C1 segment of cervical spinal cord (tissue), 14 donors: ENCODE data around the gene SCYGR1.
"Not testable (repeated sequence)": the region's sequence is repeated elsewhere in the genome, so short reads cannot be mapped to it uniquely, and the experiment has no call there.

Experiments used
- DNase-seq, 14 donors: peaks; one replicate each; lab custom pipeline; 2025; lab: John Stamatoyannopoulos, UW

SCYGR1 gene, protein sequence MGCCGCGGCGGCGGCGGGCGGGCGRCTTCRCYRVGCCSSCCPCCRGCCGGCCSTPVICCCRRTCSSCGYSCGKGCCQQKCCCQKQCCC

DNA sequence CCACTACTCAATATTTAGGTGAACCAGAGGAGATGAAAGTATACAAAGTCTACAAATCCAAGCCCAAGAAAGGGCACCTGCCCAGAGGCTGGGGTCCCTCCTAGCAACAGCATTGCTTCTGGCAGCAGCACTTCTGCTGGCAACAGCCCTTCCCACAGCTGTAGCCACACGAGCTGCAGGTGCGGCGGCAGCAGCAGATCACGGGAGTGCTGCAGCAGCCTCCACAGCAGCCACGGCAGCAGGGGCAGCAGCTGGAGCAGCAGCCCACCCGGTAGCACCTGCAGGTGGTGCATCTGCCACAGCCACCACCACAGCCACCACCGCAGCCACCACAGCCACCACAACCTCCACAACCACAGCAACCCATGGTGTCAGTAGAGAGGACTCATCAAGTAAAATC, at the start of gene SCYGR1:
Gene SCYGR1 (minus strand): TSS at position 367 of the 400 bp plus-strand sequence. CDS start 0 bp downstream, at position 367.
- not testable (repeated sequence) for DNase-seq

- no peak for DNase-seq
These were observed 48.9 kb upstream of the SCYGR1 start for GRCh38 chr2:227436436-227437174.

- DNase-seq, result no peak
These were observed 45.4 kb upstream of the SCYGR1 start for GRCh38 chr2:227433171-227433570.

GRCh38 chr2:227430639-227431038, 42.9 kb upstream of the SCYGR1 start:
- DNase-seq, result no peak

GRCh38 chr2:227428731-227429285, 41.1 kb upstream of the SCYGR1 start:
- DNase-seq, result no peak

- peak in 7 of 14 donors; percentile 2 to 35 (median 19) for DNase-seq
These were observed 36.1 kb upstream of the SCYGR1 start for GRCh38 chr2:227423656-227424499.

DNA sequence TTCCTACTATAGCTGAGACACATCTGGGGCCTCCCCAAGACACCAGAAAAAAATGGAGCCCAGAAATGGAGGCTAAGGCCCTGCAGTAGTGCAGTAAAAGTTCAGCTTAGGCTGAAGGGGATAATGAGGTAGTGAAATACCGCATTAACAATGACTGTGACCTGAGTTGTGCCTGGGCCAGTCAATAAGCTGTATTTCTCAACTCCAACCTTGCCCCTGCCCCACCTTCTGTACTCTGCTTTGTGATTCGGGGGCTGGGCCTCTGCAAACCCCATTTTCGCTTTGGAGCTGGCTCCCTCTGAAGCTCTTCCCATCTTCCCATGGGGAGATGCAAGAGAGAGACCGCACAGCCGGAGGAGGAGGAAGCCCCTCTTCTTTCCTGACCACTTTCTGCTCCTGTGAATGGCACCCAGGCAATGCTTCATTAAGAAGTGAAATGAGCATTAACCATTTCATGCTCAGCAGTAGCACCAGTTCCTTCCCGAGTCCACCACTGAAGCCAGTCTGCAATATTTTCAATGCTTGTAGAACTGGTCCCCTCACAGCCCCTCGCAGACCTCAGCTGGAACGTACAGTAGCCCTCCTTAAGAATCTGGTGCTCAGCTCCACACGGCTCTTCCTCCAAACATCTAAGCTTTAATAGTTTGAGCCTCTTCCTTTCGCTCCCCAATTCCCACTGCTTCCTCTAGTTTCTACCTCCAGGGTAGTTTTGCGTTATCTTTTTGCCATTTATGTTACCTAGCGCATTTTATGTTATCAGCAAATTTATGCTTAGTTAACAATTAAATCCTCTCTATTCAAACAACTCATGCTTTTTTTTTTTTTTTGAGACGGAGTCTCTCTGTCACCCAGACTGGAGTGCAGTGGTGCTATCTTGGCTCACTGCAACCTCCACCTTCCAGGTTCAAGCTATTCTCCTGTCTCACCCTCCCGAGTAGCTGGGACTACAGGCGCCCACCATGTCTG, 32.6 kb upstream of the SCYGR1 start:
- DNase-seq, result no peak

GRCh38 chr2:227416701-227417100, 29.0 kb upstream of the SCYGR1 start:
- DNase-seq, result no peak

DNA sequence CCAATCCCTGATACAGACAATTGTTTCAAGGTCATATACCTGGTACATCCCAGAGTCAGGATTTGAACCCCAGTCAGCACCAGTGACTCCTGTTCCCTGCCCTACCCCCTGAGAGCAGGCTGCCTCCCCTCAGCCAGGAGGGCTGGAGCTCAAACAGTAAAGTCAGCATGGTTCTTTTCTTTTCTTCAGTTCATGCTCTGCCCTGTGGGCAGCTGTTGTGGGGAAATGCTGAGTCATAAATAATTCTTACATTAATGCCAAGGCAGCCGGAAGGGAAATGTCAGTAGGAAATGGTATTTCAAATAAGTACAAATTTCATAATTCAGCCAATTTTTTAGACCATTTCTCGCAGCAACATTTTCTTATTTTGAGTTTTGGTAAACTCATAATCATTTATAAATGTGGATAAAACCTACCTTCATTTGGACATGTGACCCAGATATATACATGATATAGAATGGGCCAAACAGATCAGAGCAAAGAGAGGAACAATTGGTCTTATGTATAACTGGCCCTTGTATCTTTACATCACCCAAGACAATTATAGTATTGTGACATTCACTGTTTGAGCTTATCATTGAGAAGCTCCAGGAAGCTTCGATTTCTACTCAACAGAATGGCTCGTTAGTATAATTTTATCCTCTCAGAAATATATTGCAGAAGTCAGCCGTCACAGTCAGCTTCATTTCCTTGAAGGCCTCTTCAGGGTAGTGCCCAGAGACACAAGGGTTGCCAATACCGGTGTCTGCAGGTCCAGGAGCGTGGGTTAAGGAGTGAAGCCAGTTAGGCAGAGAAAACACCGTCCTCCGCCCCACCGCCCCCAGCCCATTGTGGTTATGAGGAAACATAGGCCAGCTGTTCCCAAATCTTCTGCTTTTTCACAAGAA, 28.0 kb upstream of the SCYGR1 start:
- DNase-seq, result peak in 1 of 14 donors; percentile 18

DNA sequence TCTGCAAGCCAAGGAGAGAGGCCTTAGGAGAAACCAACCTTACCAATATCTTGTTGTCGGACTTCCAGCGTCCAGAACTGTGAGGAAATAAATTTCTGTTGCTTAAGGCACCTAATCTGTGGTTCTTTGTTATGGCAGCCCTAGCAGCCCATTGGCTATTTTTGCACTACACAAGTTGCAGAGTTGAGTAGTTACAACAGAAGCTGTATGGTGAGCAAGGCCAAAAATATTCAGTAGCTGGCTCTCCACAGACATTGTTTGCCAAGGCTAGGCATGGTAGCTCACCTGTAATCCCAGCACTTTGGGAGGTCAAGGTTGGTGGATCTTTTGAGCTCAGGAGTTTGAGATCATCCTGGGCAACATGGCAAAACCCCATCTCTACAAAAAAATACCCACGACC, 27.1 kb upstream of the SCYGR1 start:
- DNase-seq, result no peak

- DNase-seq, result no peak
These were observed 25.6 kb upstream of the SCYGR1 start for GRCh38 chr2:227413371-227413770.

GRCh38 chr2:227412877-227413276, 25.1 kb upstream of the SCYGR1 start:
- no peak for DNase-seq

DNA sequence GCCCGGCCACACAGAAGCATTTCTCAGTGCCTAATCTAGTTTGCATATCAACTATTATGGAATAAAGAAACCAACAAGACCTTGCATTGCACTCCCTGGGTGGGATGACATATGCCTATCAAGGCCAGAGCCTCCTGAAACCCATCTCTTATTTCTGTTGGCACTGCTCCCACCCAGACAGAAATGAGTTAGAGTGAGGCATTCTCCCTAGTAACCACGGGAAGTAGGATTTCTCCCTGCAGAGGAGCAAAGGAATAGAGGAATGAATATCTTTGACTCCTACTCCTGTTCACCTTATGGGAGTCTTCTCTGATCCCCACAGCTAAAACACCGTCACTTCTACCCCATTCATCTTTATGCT, 24.2 kb upstream of the SCYGR1 start:
- no peak for DNase-seq

DNA sequence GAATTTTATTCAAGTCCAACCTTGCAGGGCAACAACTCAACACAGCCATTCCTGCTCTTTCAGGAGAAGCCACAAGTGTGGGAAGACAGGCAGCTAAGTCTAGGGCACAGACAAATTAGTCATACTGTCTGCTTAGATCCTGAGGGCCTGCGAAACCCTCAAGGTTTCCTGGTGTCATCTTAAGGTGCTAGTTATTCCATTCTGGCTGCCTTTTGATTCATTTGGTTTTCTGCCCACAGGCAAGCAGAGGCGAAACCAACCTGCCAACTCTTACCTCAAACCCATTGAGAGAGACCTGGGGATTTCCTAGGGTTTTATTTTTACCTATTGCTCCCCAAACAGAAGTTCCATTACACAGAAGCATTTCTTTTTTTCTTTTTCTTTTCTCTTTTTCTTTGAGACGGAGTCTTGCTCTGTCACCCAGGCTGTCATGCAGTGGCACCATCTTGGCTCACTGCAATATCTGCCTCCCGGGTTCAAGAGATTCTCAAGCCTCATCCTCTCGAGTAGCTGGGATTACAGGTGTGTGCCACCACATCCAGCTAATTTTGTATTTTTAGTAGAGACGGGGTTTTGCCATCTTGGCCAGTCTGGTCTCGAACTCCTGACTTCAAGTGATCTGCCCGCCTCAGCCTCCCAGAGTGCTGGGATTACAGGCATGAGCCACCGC, 23.7 kb upstream of the SCYGR1 start:
- DNase-seq, result no peak

- DNase-seq, result no peak
These were observed 22.4 kb upstream of the SCYGR1 start for GRCh38 chr2:227410191-227410590.

DNA sequence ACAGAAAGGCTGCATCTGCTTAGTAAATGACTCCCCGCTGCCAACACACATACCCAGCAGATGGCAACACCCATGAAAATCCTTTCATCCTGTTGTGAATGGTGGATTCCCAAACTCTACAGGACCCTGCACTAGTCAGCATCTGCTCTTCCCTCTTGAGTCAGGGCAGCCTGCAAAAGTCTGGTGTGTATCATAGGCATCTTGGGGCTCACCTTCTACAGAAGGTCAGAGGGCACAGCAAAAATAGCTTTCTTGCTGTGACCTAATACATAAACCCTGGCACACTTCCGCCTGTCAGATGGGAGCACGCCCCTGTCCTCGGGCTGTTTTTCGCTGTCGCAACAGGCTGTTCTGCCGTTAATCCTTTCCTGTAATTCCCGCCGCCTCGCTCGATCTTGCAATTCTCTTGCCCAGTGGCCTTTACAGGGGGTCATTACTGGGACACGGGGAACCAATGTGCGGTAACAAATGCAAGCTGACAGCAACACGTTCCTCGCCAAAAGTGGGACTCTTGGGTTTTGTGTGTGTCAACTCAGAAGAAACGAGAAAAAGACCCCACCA, 19.9 kb upstream of the SCYGR1 start:
- peak in 2 of 14 donors; percentile 12 to 74 for DNase-seq

DNA sequence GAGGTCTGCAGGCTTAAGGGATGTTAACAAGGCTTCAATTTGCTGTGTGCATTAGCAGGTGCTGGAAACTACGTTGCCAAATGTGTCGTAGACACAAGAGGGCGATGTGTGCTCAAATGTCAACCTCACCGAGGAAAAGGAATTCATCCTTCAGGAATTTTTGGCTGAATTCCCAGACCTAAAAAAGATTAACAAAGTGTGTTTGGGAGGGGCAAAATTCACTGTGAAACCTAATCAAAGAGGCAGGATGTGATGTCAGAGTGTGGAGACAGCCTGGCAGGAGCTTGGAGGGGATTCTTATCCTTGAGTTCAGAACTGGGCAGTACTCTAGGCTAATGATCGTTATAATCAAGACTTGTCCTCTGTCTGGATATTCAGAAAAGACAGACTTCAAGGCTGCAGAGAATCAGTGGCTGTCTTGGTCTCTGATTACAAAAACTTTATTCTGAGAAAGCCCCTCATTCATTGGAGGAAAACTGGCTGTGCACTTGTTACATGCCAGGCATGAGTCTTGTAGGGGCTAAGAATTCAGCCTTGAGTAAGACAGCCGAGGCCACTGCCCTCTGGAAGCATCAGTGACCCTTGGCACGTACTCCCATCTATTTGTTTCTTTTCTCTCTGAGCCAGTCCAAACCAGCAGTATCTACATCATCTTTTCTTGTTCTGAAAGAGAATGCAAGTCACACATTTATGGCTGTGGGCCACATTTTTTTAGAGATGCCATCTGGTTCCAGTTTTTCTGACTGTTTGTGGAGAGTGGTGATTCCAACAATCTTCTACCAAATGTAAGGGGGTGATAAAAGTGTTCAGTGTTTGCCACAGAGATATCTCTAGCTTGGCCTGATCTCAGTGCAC, 18.7 kb upstream of the SCYGR1 start:
- DNase-seq, result peak in 12 of 14 donors; percentile 17 to 84 (median 42)

DNA sequence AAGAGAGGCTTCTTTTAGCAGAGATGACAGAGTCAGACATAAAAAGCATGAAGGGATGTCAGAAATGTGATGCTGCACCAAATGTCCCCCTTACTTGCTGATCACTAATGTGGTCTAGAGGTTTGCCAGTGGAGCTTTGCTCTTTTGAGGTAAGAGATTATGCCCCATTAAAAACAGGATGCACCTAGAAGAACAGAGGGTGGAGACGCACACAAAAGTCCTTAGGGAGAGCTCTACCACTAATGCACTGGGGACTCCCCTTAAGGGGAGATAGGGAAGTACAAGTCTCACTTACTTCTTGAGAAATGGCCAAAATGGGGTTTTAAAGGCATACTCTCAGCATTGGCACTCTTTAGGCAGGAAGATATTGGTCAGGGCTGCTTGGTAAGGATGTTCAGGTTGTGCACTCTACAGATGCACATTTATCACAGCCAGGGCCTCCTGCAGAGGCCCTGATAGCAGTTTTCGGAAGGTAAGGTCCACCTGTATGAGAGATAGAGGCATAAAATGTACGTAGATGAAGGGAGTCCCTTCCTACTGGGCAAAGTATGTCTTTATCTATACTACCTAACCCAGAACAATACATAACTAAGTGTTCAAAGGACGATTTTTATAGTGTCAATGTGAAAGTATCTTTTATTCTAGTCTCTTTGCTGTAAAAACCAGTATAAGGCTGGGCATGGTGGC, 17.0 kb upstream of the SCYGR1 start:
- DNase-seq, result no peak
